Endothelial cell of coronary artery (primary cell): Measurements from ENCODE around the gene NINL. TPM values are rescaled to one million over a fixed set of nuclear protein-coding genes. Genes with fewer than 3 reads are reported as not detected.

Experiments
- total RNA-seq: library from RNA; depleted of rRNA; stranded (reverse); fragments of >200 nt; gene quantifications from 2 replicates; pipeline ENCODE4 v1.2.3, GENCODE V29; 2014

Gene NINL
- 7.6 and 9.3 TPM in 2 replicates for total RNA-seq

DNA sequence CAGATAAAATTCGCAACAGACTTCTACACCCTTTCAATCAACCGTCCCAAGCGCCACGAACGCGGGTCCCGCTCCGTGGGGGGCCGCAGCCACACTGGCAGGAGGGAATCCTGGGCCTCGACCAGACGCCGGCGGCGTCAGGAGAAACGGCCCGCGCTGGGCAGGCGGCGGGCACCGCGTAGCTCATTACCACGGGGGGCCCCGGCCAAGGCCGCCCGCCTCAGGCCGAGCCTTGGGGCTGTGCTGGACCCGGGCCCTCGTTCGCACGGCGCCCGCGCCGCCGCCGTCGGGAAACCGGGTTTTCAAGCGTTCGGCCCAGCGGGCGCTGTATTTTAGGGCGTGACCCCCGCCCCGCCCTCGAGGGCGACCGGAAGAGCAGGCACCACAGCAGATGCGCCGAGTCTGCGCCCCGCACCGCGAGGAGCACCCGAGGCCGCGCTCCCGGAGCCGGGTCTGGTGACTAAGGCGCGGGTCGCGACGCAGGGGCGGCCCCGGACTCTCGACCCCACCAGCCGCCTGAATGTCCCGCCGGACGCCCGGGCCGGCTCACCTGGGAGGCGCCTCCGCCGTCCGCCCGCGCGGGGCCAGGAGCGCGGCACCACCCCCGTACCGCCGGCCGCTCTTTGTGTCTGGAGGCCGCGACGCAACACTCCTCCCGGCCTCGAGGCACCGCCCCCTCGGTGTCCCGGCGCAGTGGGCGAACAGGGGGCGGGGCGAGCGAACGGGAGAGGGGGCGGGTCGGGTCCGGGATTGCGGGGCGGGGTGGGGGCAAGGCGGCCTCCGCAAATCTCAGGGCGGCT, at the start of gene NINL:
Gene NINL, minus strand, starts transcription at position 627 of the 800 bp plus-strand sequence. CDS start 58,944 bp downstream, outside the sequence.

DNA sequence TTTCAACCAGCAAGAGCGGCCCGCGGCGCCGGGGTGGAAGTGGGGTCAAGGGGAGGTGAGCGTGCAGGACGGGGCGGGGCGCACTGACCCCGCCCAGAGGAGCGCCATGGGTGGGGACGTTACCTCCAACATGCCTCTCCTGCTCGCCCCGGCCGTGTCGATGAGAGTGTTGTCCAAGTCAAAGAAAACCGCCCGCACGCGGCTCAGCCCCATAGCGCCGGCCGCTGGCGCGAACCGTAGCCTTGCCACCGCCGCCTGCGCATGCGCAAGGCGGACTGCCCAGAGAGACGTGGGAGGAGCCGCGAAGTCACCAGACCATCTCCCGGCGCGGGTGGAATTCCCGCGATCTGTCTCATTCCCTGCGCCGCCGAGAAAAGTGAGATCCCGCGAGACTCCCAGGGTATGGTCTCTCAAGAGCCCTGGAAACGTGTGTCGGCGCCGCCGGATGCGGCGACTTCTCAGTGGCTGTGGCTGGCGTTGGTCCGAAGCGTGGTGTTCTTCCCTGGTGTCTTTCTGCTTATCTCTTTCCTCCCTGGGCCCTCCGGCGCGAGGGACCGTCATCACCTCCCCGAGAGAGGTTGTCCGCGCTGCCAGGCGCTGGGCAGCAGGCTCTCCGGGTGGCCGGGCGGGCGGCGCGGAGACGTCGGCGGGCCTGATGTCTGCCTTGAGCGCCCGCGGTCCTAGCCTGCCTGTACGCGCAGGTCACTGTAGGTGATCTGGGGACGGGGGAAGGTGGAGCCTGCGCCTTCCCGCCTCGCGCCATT, 38.6 kb upstream of the NINL start, which contains the start of gene NANP:
Gene NANP, minus strand, starts transcription at position 279 of the 764 bp plus-strand sequence. Its CDS starts 66 bp downstream, at position 213.

DNA sequence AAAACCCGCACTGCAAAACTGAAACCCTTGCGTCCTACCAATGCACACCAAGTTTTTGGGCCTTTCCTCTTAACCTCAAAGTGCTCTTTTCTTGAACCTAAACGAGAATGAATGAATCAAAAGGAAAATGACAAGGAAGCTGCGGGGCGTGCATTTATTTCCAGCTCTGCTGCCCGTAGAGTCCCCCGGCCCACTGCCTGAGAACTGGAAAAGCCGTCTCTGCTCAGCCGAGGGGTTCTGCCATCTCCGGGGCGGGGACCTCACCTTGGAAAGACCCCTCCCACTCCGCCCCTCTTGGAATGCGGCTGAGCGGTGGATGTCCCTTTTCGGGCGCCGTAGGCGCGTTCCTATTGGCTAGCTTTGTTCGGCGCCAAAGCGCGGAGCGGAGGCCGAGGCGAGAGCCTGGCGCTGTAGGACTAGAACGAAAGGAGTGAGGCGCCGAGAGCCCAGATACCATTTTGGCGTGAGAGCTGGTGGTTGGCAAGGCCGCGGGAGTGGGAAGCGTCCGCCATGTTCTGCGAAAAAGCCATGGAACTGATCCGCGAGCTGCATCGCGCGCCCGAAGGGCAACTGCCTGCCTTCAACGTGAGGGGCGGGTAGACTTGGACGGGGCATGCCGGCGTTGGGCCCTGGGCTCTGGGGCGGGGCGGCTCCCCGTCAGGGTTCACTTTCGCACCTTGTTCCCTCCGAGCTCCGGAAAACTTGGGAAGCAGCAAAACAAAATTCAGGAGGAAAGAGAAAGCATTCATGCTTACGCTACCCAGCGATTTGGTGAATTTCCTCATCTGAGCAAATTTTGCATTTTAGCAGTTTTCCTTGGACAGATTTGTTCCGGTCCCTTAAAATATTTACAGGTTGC, 177.8 kb downstream of the NINL start, which contains the start of gene GINS1:
Gene GINS1, plus strand, starts transcription at position 363 of the 859 bp plus-strand sequence. Its CDS starts 148 bp downstream, at position 511.

Other genes with a start within 250 kb of the NINL start
- 20.2 and 29.2 TPM in 2 replicates for gene ABHD12, start 194.7 kb downstream of the NINL start, total RNA-seq
- 5.4 and 13.6 TPM in 2 replicates for gene GINS1, start 177.9 kb downstream of the NINL start, total RNA-seq
- gene NANP, start 38.5 kb upstream of the NINL start, total RNA-seq: 6.6 and 7.1 TPM in 2 replicates
- 12.5 and 19.6 TPM in 2 replicates for gene ZNF337, start 111.3 kb upstream of the NINL start, total RNA-seq